Suppressor macrophage treated with lipopolysaccharide for 4 hours (primary cell): ENCODE results near the gene HAPLN3.
"Not testable (repeated sequence)": the region's sequence is repeated elsewhere in the genome, so short reads cannot be mapped to it uniquely, and the experiment has no call there.

Source experiments
- DNase-seq: peaks from one replicate; pipeline ENCODE4 v3.0.0-alpha.2; 2020

HAPLN3 gene

GRCh38 chr15:88894819-88895767, at the start of gene HAPLN3:
Gene HAPLN3, minus strand, starts transcription at chr15:88895544. Its CDS starts 8,246 bp downstream, at chr15:88887298.
- DNase-seq: peak; percentile 82

GRCh38 chr15:88940110-88940675, 44.8 kb upstream of the HAPLN3 start:
- DNase-seq: no peak

GRCh38 chr15:88939486-88939806, 44.1 kb upstream of the HAPLN3 start:
- DNase-seq: no peak

GRCh38 chr15:88938802-88939485, 43.6 kb upstream of the HAPLN3 start:
- no peak for DNase-seq

GRCh38 chr15:88934449-88934848, 39.1 kb upstream of the HAPLN3 start:
- not testable (repeated sequence) for DNase-seq

GRCh38 chr15:88932875-88933330, 37.6 kb upstream of the HAPLN3 start:
- DNase-seq: no peak

- DNase-seq: no peak
These were observed 37.0 kb upstream of the HAPLN3 start for GRCh38 chr15:88932271-88932874.

- no peak for DNase-seq
These were observed 35.2 kb upstream of the HAPLN3 start for GRCh38 chr15:88930579-88930978.

- DNase-seq: not testable (repeated sequence)
These were observed 34.2 kb upstream of the HAPLN3 start for GRCh38 chr15:88929358-88930098.

GRCh38 chr15:88928192-88928591, 32.8 kb upstream of the HAPLN3 start:
- DNase-seq: not testable (repeated sequence)

- not testable (repeated sequence) for DNase-seq
These were observed 30.3 kb upstream of the HAPLN3 start for GRCh38 chr15:88925648-88926047.

- DNase-seq: not testable (repeated sequence)
These were observed 25.6 kb upstream of the HAPLN3 start for GRCh38 chr15:88920892-88921435.

GRCh38 chr15:88920186-88920891, 25.0 kb upstream of the HAPLN3 start:
- no peak for DNase-seq

GRCh38 chr15:88918738-88919137, 23.4 kb upstream of the HAPLN3 start:
- peak; percentile 83 for DNase-seq

GRCh38 chr15:88917760-88918159, 22.4 kb upstream of the HAPLN3 start:
- no peak for DNase-seq

- DNase-seq: no peak
These were observed 20.0 kb upstream of the HAPLN3 start for GRCh38 chr15:88915354-88915753.

GRCh38 chr15:88913850-88914169, 18.5 kb upstream of the HAPLN3 start:
- DNase-seq: no peak

GRCh38 chr15:88913017-88913849, 17.9 kb upstream of the HAPLN3 start, which contains the start of gene MFGE8:
Gene MFGE8, minus strand, starts transcription at chr15:88913379. Its CDS starts 60 bp downstream, at chr15:88913319.
- peak; percentile 57 for DNase-seq

GRCh38 chr15:88912500-88912921, 17.2 kb upstream of the HAPLN3 start:
- DNase-seq: no peak

GRCh38 chr15:88911766-88912118, 16.4 kb upstream of the HAPLN3 start:
- no peak for DNase-seq
